Measurements from ENCODE around the gene CASP6.

Gene CASP6

DNA sequence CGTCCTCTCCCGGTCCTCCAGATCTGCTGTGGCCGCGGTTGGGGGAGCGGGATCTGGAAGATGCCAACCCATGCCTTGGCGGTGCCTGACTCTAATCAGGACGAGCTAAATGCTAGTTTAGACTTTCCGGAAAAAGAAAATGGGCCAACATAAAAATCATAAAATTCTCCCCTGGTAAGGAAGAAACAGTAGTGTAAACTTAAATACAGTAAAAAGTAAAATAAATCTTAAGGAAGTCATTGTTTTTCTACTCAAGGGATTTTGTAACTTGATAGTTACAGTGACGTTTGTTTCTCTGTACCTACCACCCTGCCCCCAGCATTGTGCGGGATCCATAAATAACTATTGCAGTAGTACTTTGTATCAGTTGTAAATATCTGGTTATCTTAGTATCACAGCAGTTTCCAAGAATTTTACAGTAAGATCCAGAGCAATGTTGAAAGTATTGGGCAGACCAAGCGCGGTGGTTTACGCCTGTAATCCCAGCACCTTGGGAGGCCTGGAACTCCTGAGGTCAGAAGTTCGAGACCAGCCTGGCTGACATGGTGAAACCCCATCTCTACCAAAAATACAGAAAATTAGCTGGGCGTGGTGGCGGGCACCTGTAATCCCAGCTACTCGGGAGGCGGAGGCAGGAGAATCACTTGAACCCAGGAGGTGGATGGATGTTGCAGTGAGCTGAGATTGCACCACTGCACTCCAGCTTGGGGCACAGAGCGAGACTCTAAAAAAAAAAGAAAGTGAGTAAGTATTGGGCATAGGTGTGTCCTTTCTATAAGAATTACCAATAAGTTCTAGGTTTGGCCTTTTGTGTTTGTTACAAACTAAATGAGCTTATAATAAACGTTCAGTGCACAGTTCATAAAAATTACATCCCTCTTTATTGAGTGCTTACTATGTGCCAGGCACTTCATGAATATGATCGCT lies 27.6 kb upstream of the CASP6 start:
- no peak for DNase-seq
- Mint-ChIP-seq H3K9me3 (no peaks in the 10 kb centered on the region), H3K27ac (peak overlapping the region; percentile 75)

GRCh38 chr4:109729718-109730618 lies 26.7 kb upstream of the CASP6 start, which contains the start of gene PLA2G12A:
PLA2G12A (minus strand) TSS chr4:109730070; CDS start chr4:109729809, 261 bp downstream.
- Mint-ChIP-seq H3K27ac (peak within 1 kb of the TSS; percentile 75), H3K27me3 (peaks cover 3 to 5% of the 10 kb centered on the region in 2 donors), H3K36me3 (peaks cover 6 to 13% of the 10 kb centered on the region in 2 donors), H3K9me3 (no peaks in the 10 kb centered on the region), H3K4me3 (peak within 1 kb of the TSS; percentile 94 to 95), H3K4me1 (peaks cover 8 to 10% of the 10 kb centered on the region in 2 donors)
- ATAC-seq (replicated peaks) (peak; percentile 88 to 89), DNase-seq (peak; percentile 70)

More for the DNA sequence above, 27.6 kb upstream of the CASP6 start:
- Mint-ChIP-seq H3K27me3 (peaks cover 3 to 5% of the 10 kb centered on the region in 2 donors), H3K36me3 (peaks cover 5 to 11% of the 10 kb centered on the region in 2 donors), H3K4me1 (peaks cover 8 to 10% of the 10 kb centered on the region in 2 donors), H3K4me3 (peak overlapping the region; percentile 84 to 94)
- no peak for ATAC-seq (replicated peaks)

- no peaks in the 10 kb centered on the region for H3K9me3 Mint-ChIP-seq
- ATAC-seq (replicated peaks) (no peak), DNase-seq (no peak)
- H3K27me3 Mint-ChIP-seq: peaks cover 2 to 5% of the 10 kb centered on the region in 2 donors
- H3K4me1 Mint-ChIP-seq: peaks cover 8 to 13% of the 10 kb centered on the region in 2 donors
- H3K36me3 Mint-ChIP-seq: peaks cover 6 to 13% of the 10 kb centered on the region in 2 donors
- peak overlapping the region; percentile 94 to 95 for H3K4me3 Mint-ChIP-seq
- H3K27ac Mint-ChIP-seq: peak overlapping the region; percentile 56
Observed at GRCh38 chr4:109729117-109729717, 26.0 kb upstream of the CASP6 start.

DNA sequence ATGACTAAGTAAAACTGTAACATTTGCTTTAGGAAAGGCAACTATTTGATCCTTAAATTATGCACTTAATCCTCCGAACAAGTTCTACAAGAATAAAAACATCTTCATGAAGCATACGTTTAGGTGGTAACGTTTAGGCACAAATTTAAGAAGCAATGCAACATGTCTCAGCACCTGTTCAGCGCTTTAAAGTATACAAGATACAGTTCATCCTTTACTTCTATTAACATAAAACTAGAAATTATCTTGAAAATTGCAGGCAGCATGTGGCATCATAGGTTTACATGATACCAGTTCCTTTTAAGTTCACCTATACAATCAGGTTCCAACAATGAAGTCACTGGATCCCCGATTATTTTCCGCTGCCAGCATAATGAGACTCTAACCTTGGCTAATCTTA lies 25.1 kb upstream of the CASP6 start:
- H3K4me3 Mint-ChIP-seq: no peak overlapping the region
- peaks cover 6 to 13% of the 10 kb centered on the region in 2 donors for H3K36me3 Mint-ChIP-seq
- no peak overlapping the region for H3K27ac Mint-ChIP-seq
- ATAC-seq (replicated peaks) (no peak), DNase-seq (no peak)
- H3K4me1 Mint-ChIP-seq: peaks cover 8 to 17% of the 10 kb centered on the region in 2 donors
- no peaks in the 10 kb centered on the region for H3K9me3 Mint-ChIP-seq
- H3K27me3 Mint-ChIP-seq: peaks cover 0 to 3% of the 10 kb centered on the region in 2 donors

- H3K4me3 Mint-ChIP-seq: no peak overlapping the region
Observed at GRCh38 chr4:109723110-109723509, 19.9 kb upstream of the CASP6 start.

DNA sequence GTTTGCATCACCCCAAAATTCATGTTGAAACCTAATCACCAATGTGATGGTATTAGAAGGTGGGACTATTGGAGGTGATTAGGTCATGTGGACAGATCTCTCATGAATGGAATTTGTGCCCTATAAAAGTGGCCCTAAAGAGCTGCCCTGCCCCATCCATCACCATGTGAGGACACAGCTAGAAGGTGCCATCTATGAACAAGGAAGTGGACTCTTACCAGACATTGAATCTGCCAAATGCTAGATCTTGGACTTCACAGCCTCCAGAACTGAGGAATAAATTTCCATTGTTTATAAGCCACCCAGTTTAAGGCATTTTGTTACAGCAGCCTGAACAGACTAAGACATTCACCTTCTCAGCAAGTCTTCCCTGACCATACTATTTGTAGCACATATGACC lies 19.1 kb upstream of the CASP6 start:
- peaks cover 0 to 2% of the 10 kb centered on the region in 2 donors for H3K9me3 Mint-ChIP-seq
- peaks cover 3 to 9% of the 10 kb centered on the region in 2 donors for H3K36me3 Mint-ChIP-seq
- no peaks in the 10 kb centered on the region for H3K27me3 Mint-ChIP-seq
- H3K4me1 Mint-ChIP-seq: peaks cover 0 to 12% of the 10 kb centered on the region in 2 donors
- ATAC-seq (replicated peaks): no peak
- H3K27ac Mint-ChIP-seq: no peak overlapping the region
- DNase-seq: no peak
- no peak overlapping the region for H3K4me3 Mint-ChIP-seq

More at GRCh38 chr4:109723110-109723509, 19.9 kb upstream of the CASP6 start:
- Mint-ChIP-seq H3K27ac (no peak overlapping the region), H3K27me3 (no peaks in the 10 kb centered on the region), H3K4me1 (peaks cover 4 to 16% of the 10 kb centered on the region in 2 donors), H3K9me3 (peaks cover 0 to 2% of the 10 kb centered on the region in 2 donors), H3K36me3 (peaks cover 6 to 13% of the 10 kb centered on the region in 2 donors)
- no peak for DNase-seq
- ATAC-seq (replicated peaks): peak in 1 of 2 donors; percentile 38

DNA sequence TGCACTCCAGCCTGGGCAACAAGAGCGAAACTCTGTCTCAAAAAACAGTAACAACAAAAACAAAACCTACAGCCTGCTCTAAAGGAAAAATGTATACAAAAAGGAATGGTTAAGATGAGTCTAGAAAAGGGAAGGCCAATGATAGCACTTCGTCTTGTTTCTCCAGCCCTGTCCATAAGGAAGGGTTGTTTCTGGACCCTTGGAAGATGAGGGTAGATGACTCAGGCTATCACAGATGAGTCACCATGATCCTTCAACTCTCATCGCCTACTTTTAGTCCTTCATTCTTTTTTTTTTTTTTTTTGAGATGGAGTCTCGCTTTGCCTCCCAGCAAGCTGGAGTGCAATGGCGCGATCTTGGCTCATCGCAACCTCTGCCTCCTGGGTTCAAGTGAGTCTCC lies 17.8 kb upstream of the CASP6 start:
- Mint-ChIP-seq H3K4me1 (peaks cover 0 to 12% of the 10 kb centered on the region in 2 donors), H3K27ac (no peak overlapping the region), H3K36me3 (peaks cover 1 to 9% of the 10 kb centered on the region in 2 donors), H3K9me3 (peaks cover 0 to 2% of the 10 kb centered on the region in 2 donors), H3K27me3 (no peaks in the 10 kb centered on the region), H3K4me3 (no peak overlapping the region)
- ATAC-seq (replicated peaks): no peak
- no peak for DNase-seq

DNA sequence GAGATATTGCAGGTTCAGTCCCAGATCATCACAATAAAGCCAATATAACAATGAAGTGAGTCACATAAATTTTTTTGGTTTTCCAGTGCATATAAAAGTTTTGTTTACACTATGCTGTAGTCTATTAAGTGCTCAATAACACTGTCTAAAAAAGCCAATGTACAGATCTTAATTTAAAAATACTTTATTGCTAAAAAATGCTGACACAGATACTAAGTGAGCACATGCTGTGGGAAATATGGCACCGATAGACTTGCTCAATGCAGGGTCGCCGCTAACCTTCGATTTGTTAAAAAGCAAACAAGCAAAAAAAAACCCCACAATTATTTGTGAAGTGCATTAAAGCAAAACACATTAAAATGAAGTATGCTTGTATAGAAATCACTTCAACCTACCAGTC lies 16.4 kb upstream of the CASP6 start:
- DNase-seq (no peak), ATAC-seq (replicated peaks) (no peak)
- peaks cover 0 to 2% of the 10 kb centered on the region in 2 donors for H3K9me3 Mint-ChIP-seq
- peaks cover 0 to 12% of the 10 kb centered on the region in 2 donors for H3K4me1 Mint-ChIP-seq
- peaks cover 0 to 6% of the 10 kb centered on the region in 2 donors for H3K36me3 Mint-ChIP-seq
- no peak overlapping the region for H3K4me3 Mint-ChIP-seq
- H3K27me3 Mint-ChIP-seq: no peaks in the 10 kb centered on the region
- H3K27ac Mint-ChIP-seq: no peak overlapping the region

DNA sequence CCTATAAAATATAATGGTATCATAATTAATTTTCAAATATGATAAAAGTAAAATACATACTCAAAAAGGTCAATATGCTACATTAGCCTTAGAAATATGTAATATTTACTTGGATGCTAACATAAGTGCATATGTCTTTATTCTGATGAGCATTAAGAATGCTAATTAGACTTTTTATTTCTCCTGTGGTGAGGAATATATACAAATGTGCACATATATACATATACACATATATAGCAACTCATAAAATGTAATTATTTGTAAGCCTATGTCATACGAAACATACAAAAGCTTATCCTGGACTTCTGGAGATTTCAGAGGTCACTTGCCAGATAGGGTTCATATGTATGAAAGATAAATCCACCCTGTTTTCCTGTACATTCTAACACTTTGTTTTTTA lies 15.5 kb upstream of the CASP6 start:
- no peak overlapping the region for H3K4me3 Mint-ChIP-seq
- peaks cover 0 to 5% of the 10 kb centered on the region in 2 donors for H3K4me1 Mint-ChIP-seq
- no peak for ATAC-seq (replicated peaks)
- H3K9me3 Mint-ChIP-seq: peaks cover 0 to 2% of the 10 kb centered on the region in 2 donors
- no peak overlapping the region for H3K27ac Mint-ChIP-seq
- no peaks in the 10 kb centered on the region for H3K27me3 Mint-ChIP-seq
- no peak for DNase-seq
- H3K36me3 Mint-ChIP-seq: peaks cover 0 to 8% of the 10 kb centered on the region in 2 donors

- DNase-seq (no peak), ATAC-seq (replicated peaks) (no peak)
- no peak overlapping the region for H3K27ac Mint-ChIP-seq
- H3K4me1 Mint-ChIP-seq: no peaks in the 10 kb centered on the region
- no peak overlapping the region for H3K4me3 Mint-ChIP-seq
- peaks cover 2 to 11% of the 10 kb centered on the region in 2 donors for H3K36me3 Mint-ChIP-seq
- no peaks in the 10 kb centered on the region for H3K9me3 Mint-ChIP-seq
- no peaks in the 10 kb centered on the region for H3K27me3 Mint-ChIP-seq
Observed at GRCh38 chr4:109713500-109713899, 10.3 kb upstream of the CASP6 start.

- ATAC-seq (replicated peaks) (no peak), DNase-seq (no peak)
- Mint-ChIP-seq H3K9me3 (no peaks in the 10 kb centered on the region), H3K27ac (no peak overlapping the region), H3K4me1 (peaks cover 2% of the 10 kb centered on the region in 2 donors), H3K36me3 (peaks cover 2 to 4% of the 10 kb centered on the region in 2 donors), H3K4me3 (no peak overlapping the region), H3K27me3 (no peaks in the 10 kb centered on the region)
Observed at GRCh38 chr4:109708990-109709389, 5.7 kb upstream of the CASP6 start.

- no peak for ATAC-seq (replicated peaks)
- Mint-ChIP-seq H3K4me3 (no peak overlapping the region), H3K9me3 (no peaks in the 10 kb centered on the region), H3K36me3 (peaks cover 2 to 4% of the 10 kb centered on the region in 2 donors), H3K27me3 (no peaks in the 10 kb centered on the region), H3K27ac (no peak overlapping the region), H3K4me1 (peaks cover 3 to 8% of the 10 kb centered on the region in 2 donors)
- DNase-seq: no peak
Observed at GRCh38 chr4:109708435-109708834, 5.2 kb upstream of the CASP6 start.

DNA sequence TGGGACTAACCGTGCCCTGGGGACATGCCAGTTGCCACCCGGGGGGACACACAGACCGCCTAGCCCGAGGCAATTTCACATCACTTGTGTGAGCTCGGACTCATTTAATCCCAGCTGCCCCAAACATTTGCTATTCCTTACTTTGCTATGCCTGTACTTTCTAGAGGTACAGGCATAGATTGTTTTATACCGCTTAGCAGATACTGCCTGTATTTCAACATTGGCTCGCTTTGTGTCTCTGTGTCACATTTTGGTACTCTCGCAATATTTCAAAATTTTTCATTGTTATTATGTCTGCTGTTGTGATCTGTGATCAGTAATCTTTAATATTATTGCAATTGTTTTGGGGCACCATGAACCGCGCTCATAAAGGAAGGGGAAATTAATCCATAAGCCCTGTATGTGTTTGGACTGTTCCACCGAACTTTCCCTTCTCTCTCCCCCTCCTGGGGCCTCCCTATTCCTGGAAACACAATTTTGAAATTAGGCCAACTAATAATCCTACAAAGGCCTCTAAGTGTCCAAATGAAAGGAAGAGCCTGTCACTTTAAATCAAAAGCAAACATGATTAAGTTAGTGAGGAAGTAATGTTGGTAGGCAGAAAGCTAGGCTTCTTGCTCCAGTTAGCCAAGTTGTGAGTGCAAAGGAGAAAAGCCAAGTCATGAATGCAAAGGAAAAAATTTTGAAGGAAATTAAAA lies 568 bp upstream of the CASP6 start:
- Mint-ChIP-seq H3K9me3 (no peaks in the 10 kb centered on the region), H3K27me3 (no peaks in the 10 kb centered on the region), H3K4me1 (peaks cover 10 to 29% of the 10 kb centered on the region in 2 donors), H3K4me3 (peak overlapping the region; percentile 88 to 94), H3K36me3 (no peaks in the 10 kb centered on the region), H3K27ac (peak overlapping the region; percentile 86)
- no peak for ATAC-seq (replicated peaks)
- no peak for DNase-seq
